Bronchial epithelial cell (primary cell): ENCODE data around the gene PITPNM3. TPM values are rescaled to one million over a fixed set of nuclear protein-coding genes. Genes with fewer than 3 reads are reported as not detected.

Experiments used
- DNase-seq: peaks from one replicate; pipeline ENCODE4 v3.0.0-alpha.2; 2010; ENCODE audit warnings: low read depth
- FAIRE-seq: peaks from 2 replicates; lab custom pipeline; 2011; peaks lifted over from hg19 to GRCh38; lab: Jason Lieb, UNC
- H3K27me3 ChIP-seq: 2 replicates; pipeline ENCODE4 v1.5.1; 2011; ENCODE audit warnings: low read length; ENCODE audit not compliant: control insufficient read depth, insufficient read depth
- H3K36me3 ChIP-seq: 2 replicates; pipeline ENCODE4 v1.5.1; 2011; ENCODE audit warnings: low read length; ENCODE audit not compliant: control insufficient read depth, insufficient read depth
- H3K4me3 ChIP-seq: 2 replicates; pipeline ENCODE4 v1.5.1; 2011; ENCODE audit warnings: mild to moderate bottlenecking, low read depth, low read length, control low read depth
- total RNA-seq: library from RNA; depleted of rRNA; stranded (reverse); fragments of >200 nt; gene quantifications from 2 replicates; pipeline ENCODE4 v1.2.1, GENCODE V29; 2014
- TF ChIP-seq, protein P1 (sequence below): IDR thresholded peaks from 2 replicates; pipeline ENCODE4 v1.5.1; 2011; ENCODE audit warnings: mild to moderate bottlenecking, moderate library complexity, low read length, control low read depth, inconsistent platforms; ENCODE audit not compliant: insufficient read depth, severe bottlenecking

The PITPNM3 gene
- total RNA-seq, 1 donor from 2014 or later = 25.0 TPM

GRCh38 chr17:6554871-6555330, 1.5 kb downstream of the PITPNM3 start:
- peaks cover 3% of the 10 kb centered on the region for H3K36me3 ChIP-seq
- TF ChIP-seq, protein P1, sequence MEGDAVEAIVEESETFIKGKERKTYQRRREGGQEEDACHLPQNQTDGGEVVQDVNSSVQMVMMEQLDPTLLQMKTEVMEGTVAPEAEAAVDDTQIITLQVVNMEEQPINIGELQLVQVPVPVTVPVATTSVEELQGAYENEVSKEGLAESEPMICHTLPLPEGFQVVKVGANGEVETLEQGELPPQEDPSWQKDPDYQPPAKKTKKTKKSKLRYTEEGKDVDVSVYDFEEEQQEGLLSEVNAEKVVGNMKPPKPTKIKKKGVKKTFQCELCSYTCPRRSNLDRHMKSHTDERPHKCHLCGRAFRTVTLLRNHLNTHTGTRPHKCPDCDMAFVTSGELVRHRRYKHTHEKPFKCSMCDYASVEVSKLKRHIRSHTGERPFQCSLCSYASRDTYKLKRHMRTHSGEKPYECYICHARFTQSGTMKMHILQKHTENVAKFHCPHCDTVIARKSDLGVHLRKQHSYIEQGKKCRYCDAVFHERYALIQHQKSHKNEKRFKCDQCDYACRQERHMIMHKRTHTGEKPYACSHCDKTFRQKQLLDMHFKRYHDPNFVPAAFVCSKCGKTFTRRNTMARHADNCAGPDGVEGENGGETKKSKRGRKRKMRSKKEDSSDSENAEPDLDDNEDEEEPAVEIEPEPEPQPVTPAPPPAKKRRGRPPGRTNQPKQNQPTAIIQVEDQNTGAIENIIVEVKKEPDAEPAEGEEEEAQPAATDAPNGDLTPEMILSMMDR = no peak
- peak; percentile 84 for FAIRE-seq
- peak overlapping the region; percentile 74 for H3K4me3 ChIP-seq
- H3K27me3 ChIP-seq = no peaks in the 10 kb centered on the region
- DNase-seq = no peak

- FAIRE-seq (no peak), DNase-seq (no peak)
- TF ChIP-seq, protein P1 = no peak
- Histone ChIP-seq H3K27me3 (no peaks in the 10 kb centered on the region), H3K4me3 (peak overlapping the region; percentile 74), H3K36me3 (peaks cover 5% of the 10 kb centered on the region)
Observed at GRCh38 chr17:6554342-6554741, 2.0 kb downstream of the PITPNM3 start.

GRCh38 chr17:6551869-6552531, 4.4 kb downstream of the PITPNM3 start:
- FAIRE-seq = peak; percentile 97
- TF ChIP-seq, protein P1 = no peak

DNA sequence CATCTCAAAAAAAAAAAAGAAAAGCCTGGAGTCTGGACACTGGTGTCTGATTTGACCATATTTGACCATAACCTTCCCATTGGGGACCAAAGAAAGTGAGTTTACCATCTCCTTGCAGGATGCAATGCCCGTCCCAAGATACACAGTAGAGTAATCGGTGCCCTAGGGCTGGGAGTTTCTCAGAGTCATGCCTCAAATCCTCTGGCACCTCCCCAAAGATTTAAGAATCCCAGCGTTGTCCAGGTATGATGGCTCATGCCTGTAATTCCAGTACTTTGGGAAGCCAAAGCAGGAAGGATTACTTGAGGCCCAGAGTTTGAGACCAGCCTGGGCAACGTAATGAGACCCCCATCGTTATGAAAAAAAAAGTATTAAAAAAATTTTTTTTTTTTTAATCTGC, 5.0 kb downstream of the PITPNM3 start:
- peak; percentile 90 for DNase-seq
- no peak for FAIRE-seq
- H3K27me3 ChIP-seq = no peaks in the 10 kb centered on the region
- no peak overlapping the region for H3K4me3 ChIP-seq
- H3K36me3 ChIP-seq = peaks cover 9% of the 10 kb centered on the region
- TF ChIP-seq, protein P1 = no peak

More at GRCh38 chr17:6551869-6552531, 4.4 kb downstream of the PITPNM3 start:
- Histone ChIP-seq H3K36me3 (peaks cover 8% of the 10 kb centered on the region), H3K27me3 (no peaks in the 10 kb centered on the region), H3K4me3 (no peak overlapping the region)
- DNase-seq = peak; percentile 94

DNA sequence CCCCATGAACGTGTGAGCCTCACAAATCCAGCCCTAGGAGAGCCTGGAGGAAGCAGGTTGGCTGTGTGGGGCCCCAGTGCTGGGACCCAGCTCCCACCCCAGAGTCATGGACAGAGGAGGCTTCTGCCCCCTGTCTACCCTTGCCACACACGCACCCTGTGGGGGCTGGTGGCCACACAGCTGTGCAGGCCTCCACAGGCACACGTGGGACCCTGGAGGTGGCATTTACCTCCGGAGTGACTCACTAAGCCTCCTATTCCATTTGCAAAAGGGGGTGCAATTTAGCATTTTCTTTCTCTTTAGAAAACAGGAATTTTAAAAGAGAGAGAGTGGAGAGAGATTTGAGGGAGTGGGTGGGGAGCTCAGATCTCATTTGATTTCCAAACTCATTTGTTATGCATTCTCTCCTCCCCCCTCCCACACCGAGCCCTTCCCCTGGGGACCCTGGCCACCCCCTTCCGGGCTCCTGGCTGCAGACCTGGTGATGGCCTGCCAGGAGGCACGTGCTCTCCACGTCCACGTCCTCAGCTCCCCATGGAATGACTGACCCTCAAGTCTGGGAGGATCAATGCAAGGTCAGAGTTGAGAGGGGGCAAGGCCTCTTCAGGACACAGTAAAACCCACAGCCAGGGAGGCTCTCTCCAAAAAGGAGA, 6.8 kb downstream of the PITPNM3 start:
- no peak for DNase-seq
- H3K36me3 ChIP-seq = peaks cover 13% of the 10 kb centered on the region
- H3K27me3 ChIP-seq = no peaks in the 10 kb centered on the region
- TF ChIP-seq, protein P1 = no peak
- no peak for FAIRE-seq
- no peak overlapping the region for H3K4me3 ChIP-seq
